Esophagus muscularis mucosa (tissue), 4 donors: ENCODE data around the gene MICB. TPM values are rescaled to one million over a fixed set of nuclear protein-coding genes. Genes with fewer than 3 reads are reported as not detected.

Experiments
- DNase-seq: peaks from one replicate; pipeline ENCODE4 v3.0.0-alpha.2; 2017; ENCODE audit errors: extremely low spot score
- H3K27ac ChIP-seq, 4 donors: fragments of 200-600 bp; sonication (generic); replicated peaks in 1 of 4; 1 replicate in 3 of 4; 2 replicates in 1 of 4; pipeline ENCODE4 v1.5.1; 2016 to 2019; ENCODE audit warnings: mild to moderate bottlenecking in 1 of 4
- H3K27me3 ChIP-seq, 4 donors: fragments of 200-600 bp; sonication (generic); one replicate each; pipeline versions ENCODE4 v1.5.1 to v1.6.0; 2016 to 2019
- H3K36me3 ChIP-seq, 4 donors: fragments of 200-600 bp; sonication (generic); one replicate each; pipeline ENCODE4 v1.5.1; 2016 to 2019
- H3K4me1 ChIP-seq, 4 donors: fragments of 200-600 bp; sonication (generic); one replicate each; pipeline ENCODE4 v1.5.1; 2016 to 2019
- H3K4me3 ChIP-seq, 4 donors: fragments of 200-600 bp; sonication (generic); 1 replicate in 2 of 4; 2 replicates in 2 of 4; pipeline ENCODE4 v1.5.1; 2016 to 2019; ENCODE audit warnings: mild to moderate bottlenecking in 4 of 4, moderate library complexity in 1 of 4
- H3K9me3 ChIP-seq, 4 donors: fragments of 200-600 bp; sonication (generic); 1 replicate in 3 of 4; 2 replicates in 1 of 4; pipeline ENCODE4 v1.5.1; 2016 to 2019
- EP300 ChIP-seq: sonication (generic); formaldehyde crosslinking; IDR thresholded peaks from one replicate; pipeline ENCODE4 v1.6.1; 2017; ENCODE audit warnings: antibody characterized with exemption
- POLR2A ChIP-seq: fragments of 450-650 bp; IDR thresholded peaks from one replicate; pipeline ENCODE4 v1.6.1; 2017; ENCODE audit warnings: antibody characterized with exemption, moderate library complexity, mild to moderate bottlenecking, low read depth
- POLR2AphosphoS5 ChIP-seq, 2 donors: sonication (generic); formaldehyde crosslinking; IDR thresholded peaks; one replicate each; pipeline ENCODE4 v1.6.1; 2017; ENCODE audit warnings: antibody characterized with exemption in 2 of 2
- WGBS: methylation state at CpG from one replicate; pipeline ENCODE4 v1.1.5; 2018; 5-methylcytosine and 5-hydroxymethylcytosine counted together
- intact Hi-C: fragments of 100-400 bp; cut with DNase I; formaldehyde crosslinking; loops from one replicate; pipeline ENCODE4 v1.15.1; 2023
- small RNA-seq, 3 donors: library from RNA; depleted of rRNA; stranded (forward); fragments of <200 nt; gene quantifications; one replicate each; pipeline ENCODE3, GENCODE V24; 2016
- total RNA-seq, 4 donors: library from RNA; depleted of rRNA; stranded (reverse); fragments of >200 nt; gene quantifications; one replicate each; pipeline versions ENCODE4 v1.1.0 to v1.2.1, GENCODE V29; 2016
- TF ChIP-seq, protein P1 (sequence below), 3 experiments: fragments of 200-600 bp in 2 of 3; fragments of 450-650 bp in 1 of 3; sonication (generic) in 2 of 3; IDR thresholded peaks; one replicate each; pipeline ENCODE4 v1.5.1; 2017 to 2019; ENCODE audit warnings: antibody characterized with exemption in 3 of 3, mild to moderate bottlenecking in 2 of 3, moderate library complexity in 1 of 3

Gene MICB
- total RNA-seq, 4 donors from 2014 or later = 0.46 to 2.9 (median 1.7) TPM

DNA sequence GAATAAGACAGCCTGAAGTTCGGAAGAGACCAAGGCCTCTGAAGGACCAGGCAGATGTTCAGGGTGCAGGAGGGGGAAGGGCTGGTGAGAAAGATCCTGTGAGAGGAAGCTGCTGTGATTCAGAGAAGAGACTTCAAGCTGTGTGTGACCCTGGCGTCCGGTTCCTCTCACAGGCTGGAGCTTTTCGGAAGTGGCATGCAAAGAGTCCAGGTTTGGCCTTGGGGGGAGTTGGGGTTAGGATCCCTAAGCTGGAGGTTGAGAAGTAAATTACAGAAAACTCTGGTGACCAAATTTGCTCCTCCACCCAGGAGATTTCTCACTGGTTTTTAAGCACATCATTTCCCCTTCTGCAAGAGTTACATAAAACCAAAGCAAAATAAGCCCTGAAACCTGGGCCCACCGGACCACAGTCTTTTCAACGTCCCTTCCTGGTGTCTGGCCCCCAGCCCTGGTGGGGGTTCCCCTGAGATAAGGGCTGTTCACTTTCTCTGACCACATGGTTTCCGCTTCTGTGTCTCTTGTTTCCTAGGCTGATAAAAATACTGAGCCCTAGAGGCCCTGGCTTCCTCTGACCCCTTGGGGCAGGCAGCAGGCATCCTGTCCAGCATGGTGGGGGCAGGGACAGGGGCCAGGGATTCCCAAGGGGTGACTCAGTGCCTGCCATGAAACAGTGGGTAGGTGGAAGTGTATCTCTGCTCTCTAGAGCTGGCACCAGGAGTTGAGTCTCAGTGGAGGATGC is 62.2 kb downstream of the MICB start:
- Histone ChIP-seq H3K27me3 (no peaks in the 10 kb centered on the region), H3K36me3 (peaks cover 19 to 52% (median 38%) of the 10 kb centered on the region in 4 donors), H3K9me3 (no peaks in the 10 kb centered on the region), H3K4me3 (no peak overlapping the region), H3K4me1 (peaks cover 33 to 46% (median 39%) of the 10 kb centered on the region in 4 donors), H3K27ac (peak overlapping the region; percentile 28 to 60 (median 50))
- peak; percentile 58 for TF ChIP-seq POLR2AphosphoS5 (IDR thresholded peaks at IDR 0.05)
- TF ChIP-seq, protein P1, sequence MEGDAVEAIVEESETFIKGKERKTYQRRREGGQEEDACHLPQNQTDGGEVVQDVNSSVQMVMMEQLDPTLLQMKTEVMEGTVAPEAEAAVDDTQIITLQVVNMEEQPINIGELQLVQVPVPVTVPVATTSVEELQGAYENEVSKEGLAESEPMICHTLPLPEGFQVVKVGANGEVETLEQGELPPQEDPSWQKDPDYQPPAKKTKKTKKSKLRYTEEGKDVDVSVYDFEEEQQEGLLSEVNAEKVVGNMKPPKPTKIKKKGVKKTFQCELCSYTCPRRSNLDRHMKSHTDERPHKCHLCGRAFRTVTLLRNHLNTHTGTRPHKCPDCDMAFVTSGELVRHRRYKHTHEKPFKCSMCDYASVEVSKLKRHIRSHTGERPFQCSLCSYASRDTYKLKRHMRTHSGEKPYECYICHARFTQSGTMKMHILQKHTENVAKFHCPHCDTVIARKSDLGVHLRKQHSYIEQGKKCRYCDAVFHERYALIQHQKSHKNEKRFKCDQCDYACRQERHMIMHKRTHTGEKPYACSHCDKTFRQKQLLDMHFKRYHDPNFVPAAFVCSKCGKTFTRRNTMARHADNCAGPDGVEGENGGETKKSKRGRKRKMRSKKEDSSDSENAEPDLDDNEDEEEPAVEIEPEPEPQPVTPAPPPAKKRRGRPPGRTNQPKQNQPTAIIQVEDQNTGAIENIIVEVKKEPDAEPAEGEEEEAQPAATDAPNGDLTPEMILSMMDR (IDR thresholded peaks at IDR 0.05) = no peak
- DNase-seq = no peak
- intact Hi-C loops = no loop called here
- WGBS = 59% methylated on average over 5 of the region's 7 CpGs

DNA sequence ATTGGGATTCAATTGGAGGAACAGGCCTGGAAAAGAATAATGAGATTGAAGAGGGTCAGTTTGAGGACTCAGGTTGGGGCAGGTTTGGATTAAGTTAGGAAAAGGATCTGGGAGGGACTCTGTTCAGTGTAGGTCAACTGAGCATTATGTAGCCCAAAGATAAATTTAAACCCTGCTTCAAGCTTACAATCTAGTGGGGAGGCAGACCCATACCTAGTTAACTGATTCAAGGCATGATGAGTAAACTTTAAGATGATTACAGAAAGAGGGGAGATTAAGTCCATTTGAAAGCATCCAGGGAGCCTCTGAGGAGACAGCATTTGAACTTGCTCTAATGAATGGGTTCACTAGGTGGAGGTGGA is 62.7 kb downstream of the MICB start:
- H3K27me3 ChIP-seq = peaks cover 0 to 3% (median 0%) of the 10 kb centered on the region in 4 donors
- H3K36me3 ChIP-seq = peaks cover 19 to 47% (median 35%) of the 10 kb centered on the region in 4 donors
- no peak for DNase-seq
- intact Hi-C loops = no loop called here
- peaks cover 33 to 46% (median 39%) of the 10 kb centered on the region in 4 donors for H3K4me1 ChIP-seq
- no peak for TF ChIP-seq POLR2A
- no peak for TF ChIP-seq POLR2AphosphoS5 (IDR thresholded peaks at IDR 0.05)
- TF ChIP-seq, protein P1 (IDR thresholded peaks at IDR 0.05) = no peak
- no peak for TF ChIP-seq EP300
- H3K27ac ChIP-seq = peak overlapping the region; percentile 28 to 60 (median 50)
- no peak overlapping the region for H3K4me3 ChIP-seq
- H3K9me3 ChIP-seq = no peaks in the 10 kb centered on the region

Small RNA genes lying within 50 kb of the gene (small RNA-seq; reads per million reads assigned to genes)
- 0 reads per million in 3 donors for gene AL663061.1
- 0 reads per million in 3 donors for gene RF00019
- gene SNORD117 = 450 to 693 (median 466) reads per million in 3 donors
- gene SNORD84 = 0 reads per million in 3 donors

Other genes with a start within 250 kb of the MICB start
- gene HLA-C, start 226.1 kb upstream of the MICB start, total RNA-seq = 100 to 1,000 TPM; 251 to 549 (median 296) TPM
- 100 to 1,000 TPM; 336 to 628 (median 502) TPM for gene HLA-B, start 141.0 kb upstream of the MICB start, total RNA-seq
- gene MICA, start 94.5 kb upstream of the MICB start, total RNA-seq = 10 to 100 TPM; 18.9 to 35.4 (median 22.3) TPM
- gene MCCD1, start 30.8 kb downstream of the MICB start, total RNA-seq = not detected
- 100 to 1,000 TPM; 186 to 257 (median 213) TPM for gene DDX39B, start 43.9 kb downstream of the MICB start, total RNA-seq
- gene ATP6V1G2, start 48.5 kb downstream of the MICB start, total RNA-seq = 1 to 10 TPM; 2.0 to 5.0 (median 2.2) TPM
- gene NFKBIL1, start 49.5 kb downstream of the MICB start, total RNA-seq = 10 to 100 TPM; 24.4 to 42.6 (median 29.6) TPM
- gene LTA, start 74.1 kb downstream of the MICB start, total RNA-seq = not detected
- 1 to 10 TPM in 1 of 4 donors, under 1 TPM in 1, not detected in 2; 0.17 to 1.5 TPM for gene TNF, start 77.4 kb downstream of the MICB start, total RNA-seq
- gene LTB, start 84.3 kb downstream of the MICB start, total RNA-seq = 1 to 10 TPM in 1 of 4 donors, under 1 TPM in 1, not detected in 2; 0.57 to 1.5 TPM
- gene LST1, start 88.1 kb downstream of the MICB start, total RNA-seq = 1 to 10 TPM; 1.9 to 9.3 (median 6.8) TPM
- gene NCR3, start 94.9 kb downstream of the MICB start, total RNA-seq = not detected
- 10 to 100 TPM in 3 of 4 donors, 1 to 10 TPM in 1; 9.4 to 41.9 (median 14.4) TPM for gene AIF1, start 117.1 kb downstream of the MICB start, total RNA-seq
- 100 to 1,000 TPM in 2 of 4 donors, 10 to 100 TPM in 2; 68.8 to 138 (median 89.2) TPM for gene PRRC2A, start 122.6 kb downstream of the MICB start, total RNA-seq
- gene BAG6, start 154.5 kb downstream of the MICB start, total RNA-seq = 100 to 1,000 TPM; 173 to 283 (median 217) TPM
- 1 to 10 TPM; 1.5 to 3.3 (median 2.0) TPM for gene APOM, start 157.7 kb downstream of the MICB start, total RNA-seq
- gene C6orf47, start 162.6 kb downstream of the MICB start, total RNA-seq = 10 to 100 TPM; 24.5 to 39.6 (median 34.0) TPM
- 10 to 100 TPM; 15.8 to 21.0 (median 19.4) TPM for gene GPANK1, start 166.9 kb downstream of the MICB start, total RNA-seq
- 100 to 1,000 TPM; 132 to 188 (median 153) TPM for gene CSNK2B, start 167.9 kb downstream of the MICB start, total RNA-seq
- 1 to 10 TPM; 2.9 to 4.0 (median 3.2) TPM for gene LY6G5B, start 171.8 kb downstream of the MICB start, total RNA-seq
- 1 to 10 TPM in 2 of 4 donors, not detected in 2; 2.0 to 2.9 TPM for gene LY6G5C, start 182.9 kb downstream of the MICB start, total RNA-seq
- 10 to 100 TPM; 44.9 to 57.9 (median 52.8) TPM for gene ABHD16A, start 205.2 kb downstream of the MICB start, total RNA-seq
- gene LY6G6F, start 208.7 kb downstream of the MICB start, total RNA-seq = not detected
- not detected for gene LY6G6D, start 217.2 kb downstream of the MICB start, total RNA-seq
- gene LY6G6C, start 223.6 kb downstream of the MICB start, total RNA-seq = not detected
- not detected for gene MPIG6B, start 225.2 kb downstream of the MICB start, total RNA-seq
- 100 to 1,000 TPM in 2 of 4 donors, 10 to 100 TPM in 2; 78.1 to 119 (median 100) TPM for gene DDAH2, start 231.2 kb downstream of the MICB start, total RNA-seq
- 100 to 1,000 TPM; 208 to 379 (median 290) TPM for gene CLIC1, start 238.4 kb downstream of the MICB start, total RNA-seq
- 1 to 10 TPM; 4.0 to 6.4 (median 4.5) TPM for gene MSH5, start 241.9 kb downstream of the MICB start, total RNA-seq